HuH-7 (cell line): Measurements from ENCODE around the gene SLX9.
A peak's percentile ranks its signal among the peaks of the same experiment; 100 is the strongest.

ENCODE experiments used
- DNase-seq: peaks from one replicate; pipeline ENCODE4 v3.0.0; 2011; ENCODE audit warnings: low spot score

The SLX9 gene

DNA sequence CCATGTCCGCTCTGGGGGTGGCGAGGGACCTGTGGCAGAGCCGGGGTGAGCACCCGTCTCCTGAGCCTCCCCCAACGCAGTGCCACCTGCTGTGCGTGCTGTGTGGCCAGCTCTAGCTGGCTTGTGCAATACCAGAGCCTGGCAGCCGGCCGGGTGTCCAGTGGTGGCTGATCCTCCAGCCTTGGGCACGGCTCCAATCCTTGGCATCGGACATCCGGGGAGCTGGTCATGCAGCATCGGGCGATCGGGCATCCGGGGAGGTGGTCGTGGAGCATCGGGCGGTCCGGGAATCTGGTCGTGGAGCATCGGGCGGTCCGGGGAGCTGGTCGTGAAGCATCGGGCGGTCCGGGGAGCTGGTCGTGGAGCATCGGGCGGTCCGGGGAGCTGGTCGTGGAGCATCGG is 8.1 kb downstream of the SLX9 start:
- no peak for DNase-seq

DNA sequence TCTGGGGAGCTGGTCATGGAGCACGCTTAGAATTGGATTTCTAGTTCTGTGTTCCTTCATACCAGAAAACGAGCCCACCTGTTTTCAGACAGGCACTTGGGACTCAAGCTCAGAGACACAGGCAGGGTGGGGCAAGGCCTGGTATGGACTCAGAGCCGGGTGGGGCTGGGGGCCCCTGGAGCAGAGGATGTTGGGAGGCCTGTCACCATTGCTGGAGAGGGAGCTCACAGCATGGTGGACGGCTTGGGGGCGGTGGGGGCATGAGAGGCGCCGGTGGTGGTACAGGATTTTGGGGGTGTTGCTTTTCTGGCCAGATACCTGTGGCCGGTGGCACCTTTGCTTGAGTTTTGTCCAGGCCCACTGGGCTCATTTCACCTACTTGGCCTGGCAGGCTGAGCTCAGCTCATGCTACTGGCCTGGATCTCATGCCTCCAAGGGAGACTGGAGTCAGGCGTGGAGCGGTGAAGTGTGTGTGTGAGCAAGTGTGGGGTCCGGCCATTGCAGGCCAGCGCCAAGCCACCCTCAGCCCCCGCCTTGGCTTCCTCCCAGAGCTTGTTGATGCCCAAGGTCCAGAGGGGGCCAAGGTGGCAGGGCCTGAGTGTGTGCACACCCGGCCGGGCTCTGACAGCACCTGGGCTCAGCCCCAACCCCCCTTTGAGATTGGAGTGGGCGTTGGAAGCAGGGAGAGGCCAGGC is 8.7 kb downstream of the SLX9 start:
- no peak for DNase-seq

DNA sequence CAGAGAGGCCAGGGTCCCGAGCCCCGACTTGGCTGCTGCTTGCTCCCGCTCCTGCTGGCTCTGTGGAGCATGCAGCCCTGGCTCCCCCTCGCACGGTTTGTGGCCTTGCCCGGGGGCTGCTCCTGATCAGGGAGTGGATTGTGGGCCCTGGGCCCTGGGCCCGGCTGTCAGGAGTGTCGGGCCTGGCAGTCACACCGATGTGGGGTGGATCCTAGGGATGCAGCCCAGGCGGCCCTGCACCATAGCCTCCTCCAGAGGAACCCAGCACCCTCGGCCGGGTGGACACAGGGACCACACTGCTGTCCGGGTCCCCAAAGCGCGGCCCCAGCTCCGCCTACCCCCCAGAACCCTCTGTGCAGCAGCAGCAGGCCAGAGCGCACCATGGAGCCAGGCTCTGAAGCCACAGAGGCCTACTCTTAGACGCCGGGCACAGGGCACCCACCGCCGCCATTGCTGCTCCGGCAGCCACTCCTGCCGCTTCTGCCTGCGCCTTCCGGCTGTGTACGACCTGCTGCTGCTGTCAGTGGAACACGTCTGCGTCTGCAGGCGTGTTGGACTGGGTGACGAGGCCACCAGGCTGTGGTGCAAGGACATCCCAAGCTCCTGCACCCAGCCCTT is 9.4 kb downstream of the SLX9 start:
- DNase-seq, result no peak

DNA sequence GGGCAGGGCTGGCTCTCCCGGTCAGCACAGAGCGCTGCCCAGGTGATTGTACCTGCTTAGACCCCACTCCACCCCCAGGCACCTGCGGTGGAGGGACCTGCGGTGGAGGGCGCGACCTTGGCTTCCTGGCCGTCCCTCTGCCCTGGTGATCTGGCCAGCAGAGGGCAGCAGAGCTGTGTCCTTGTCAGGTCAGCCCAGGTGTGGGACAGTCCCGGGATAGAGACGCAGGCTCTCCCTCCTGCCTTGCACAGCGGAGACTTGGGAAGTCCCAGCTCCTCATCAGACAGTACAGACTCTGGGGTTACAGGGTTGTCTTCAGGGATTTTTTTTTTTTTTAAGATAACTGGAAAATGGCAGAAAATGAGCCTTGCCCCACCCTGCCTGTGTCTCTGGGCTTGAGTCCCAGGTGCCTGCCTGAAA is 10.0 kb downstream of the SLX9 start:
- peak; percentile 98 for DNase-seq

DNA sequence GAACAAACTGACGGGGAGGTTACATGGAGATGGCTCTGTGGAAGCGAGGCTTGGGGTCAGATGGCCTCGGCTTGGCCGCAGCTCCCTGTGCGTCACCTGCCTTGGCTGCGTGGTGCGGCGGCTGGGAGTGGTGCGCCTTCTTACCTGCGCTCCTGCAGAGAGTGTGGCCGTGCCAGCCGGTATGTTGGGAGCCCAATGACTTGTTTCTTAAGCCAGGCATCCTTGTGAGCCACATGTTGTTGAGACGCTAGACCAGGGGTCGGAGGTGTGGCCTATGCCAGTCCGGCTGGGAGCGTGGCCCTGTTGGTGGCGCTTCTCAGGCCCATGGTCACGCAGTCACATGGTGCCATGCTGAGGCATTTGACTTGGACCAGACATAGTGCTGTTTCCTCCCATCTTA is 10.5 kb downstream of the SLX9 start:
- no peak for DNase-seq

DNA sequence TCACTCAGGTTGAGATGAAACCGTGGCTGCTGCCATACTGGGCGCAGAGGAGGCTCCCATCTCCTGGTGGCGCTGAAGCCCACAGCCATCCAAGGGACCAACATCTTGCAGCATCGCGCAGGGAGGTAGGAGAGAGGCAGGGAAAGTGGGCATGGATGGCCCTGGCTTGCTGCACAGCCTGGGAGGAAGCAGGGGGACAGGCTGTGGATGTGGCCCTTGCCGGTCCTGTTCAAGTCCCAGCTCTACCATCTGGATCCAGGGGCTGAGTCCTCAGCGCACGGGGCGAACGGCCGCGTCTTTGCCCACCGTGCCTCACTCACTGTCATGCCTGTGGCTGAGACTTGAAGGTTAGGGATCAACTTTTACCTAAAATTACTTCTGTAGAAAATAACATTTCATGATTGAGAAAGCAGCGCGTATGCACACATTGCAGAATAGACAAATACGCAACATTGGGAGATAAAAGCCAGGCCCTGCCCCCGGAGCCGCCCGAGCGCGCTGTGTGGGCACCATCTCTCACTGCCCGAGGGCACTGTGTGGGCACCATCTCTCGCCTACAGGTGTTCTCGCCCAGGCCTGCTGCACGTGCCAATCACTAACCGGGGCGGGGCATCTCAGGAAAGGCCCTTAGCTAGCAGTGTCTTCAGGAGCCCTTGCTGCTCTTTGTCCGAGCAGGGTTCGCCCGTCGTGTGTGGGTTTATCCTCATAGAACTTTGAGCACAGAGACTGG is 11.5 kb downstream of the SLX9 start:
- no peak for DNase-seq

DNA sequence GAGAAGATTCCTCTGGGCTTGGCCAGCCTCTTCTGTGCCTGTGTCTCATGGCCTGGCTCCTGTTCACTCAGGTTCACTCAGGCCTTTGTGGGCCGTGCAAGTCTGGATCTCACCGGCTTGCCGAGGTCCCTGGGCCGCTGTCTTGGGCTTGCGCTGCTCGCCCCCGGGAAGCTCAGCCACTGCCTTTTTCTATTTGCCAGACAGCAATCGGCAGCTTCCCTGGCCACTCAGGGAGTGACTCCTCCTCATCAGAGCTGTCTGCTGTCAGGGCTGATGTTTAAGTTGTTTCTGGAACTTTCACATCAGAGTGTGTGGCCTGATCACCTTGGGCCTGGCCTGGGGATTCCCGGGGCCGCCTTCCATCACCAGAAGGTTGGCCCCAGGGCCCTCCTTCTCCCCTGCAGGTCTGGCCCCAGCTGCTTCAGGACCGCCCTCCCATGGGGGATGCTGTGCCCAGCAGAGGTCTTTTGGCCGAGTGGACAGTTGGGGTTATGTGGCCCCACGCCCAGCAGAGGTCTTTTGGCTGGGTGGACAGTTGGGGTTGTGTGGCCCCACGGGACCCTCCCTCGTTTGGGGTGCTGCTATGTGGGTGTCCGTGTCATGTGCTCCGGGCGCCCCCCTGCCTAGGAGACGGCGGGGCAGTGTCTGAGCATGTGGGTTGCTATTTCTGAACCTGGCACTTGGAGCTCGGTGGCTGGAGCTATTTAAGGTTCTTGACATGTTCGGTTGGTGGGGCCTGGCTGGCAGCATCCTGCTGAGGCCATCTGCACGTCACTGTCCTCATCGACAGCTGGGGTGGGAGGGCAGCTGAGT is 12.5 kb downstream of the SLX9 start:
- DNase-seq, result no peak

DNA sequence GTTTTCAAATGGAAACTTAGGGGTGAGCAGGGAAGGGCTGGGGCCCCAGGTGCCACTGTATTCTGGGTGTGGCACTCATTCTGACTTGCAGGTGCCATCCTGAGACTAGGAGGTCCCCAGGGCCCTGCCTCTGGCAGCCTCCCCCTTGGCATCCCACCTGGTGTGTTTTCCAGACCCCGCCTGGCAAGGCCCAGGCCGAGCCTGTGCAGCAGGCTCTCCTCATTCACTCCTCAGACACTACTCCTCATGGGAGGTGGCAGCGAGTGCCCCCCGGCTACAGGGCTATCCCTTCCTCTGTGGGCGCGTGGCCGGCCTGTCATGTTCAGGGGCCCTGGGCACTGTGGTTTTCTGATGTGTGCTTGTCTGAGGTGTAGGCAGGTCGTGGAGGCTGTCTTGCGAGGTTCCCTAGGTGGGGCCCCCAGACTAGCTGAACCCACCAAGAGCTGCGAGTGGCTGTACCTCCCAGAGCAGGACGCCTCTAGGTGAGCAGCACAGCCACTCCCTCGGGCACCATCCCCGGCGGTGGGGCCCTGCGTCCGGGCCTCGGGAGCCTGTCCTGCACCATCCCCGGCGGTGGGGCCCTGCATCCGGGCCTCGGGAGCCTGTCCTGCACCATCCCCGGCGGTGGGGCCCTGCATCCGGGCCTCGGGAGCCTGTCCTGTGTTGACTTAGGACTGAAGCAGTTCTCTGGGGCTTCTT is 13.2 kb downstream of the SLX9 start:
- DNase-seq, result no peak

DNA sequence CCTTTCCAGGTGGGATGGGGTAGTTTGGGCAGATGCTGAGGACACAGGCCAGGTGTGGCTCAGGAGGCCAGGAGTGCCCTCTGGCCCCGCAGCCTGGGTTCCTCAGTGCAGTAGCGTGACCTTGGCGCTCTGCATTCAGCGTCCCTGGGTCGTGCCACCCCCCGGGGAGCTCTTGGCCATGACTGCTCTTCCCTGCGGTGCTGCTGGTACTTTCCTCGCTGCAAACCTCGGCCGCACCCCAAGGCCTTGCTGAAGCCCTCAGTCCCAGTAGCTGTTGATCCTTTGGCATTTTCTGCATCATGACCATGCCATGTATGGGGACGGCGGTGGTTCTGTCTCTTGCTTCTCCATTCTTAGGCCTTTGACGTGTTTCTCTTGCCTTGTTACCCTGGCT is 13.8 kb downstream of the SLX9 start:
- no peak for DNase-seq

DNA sequence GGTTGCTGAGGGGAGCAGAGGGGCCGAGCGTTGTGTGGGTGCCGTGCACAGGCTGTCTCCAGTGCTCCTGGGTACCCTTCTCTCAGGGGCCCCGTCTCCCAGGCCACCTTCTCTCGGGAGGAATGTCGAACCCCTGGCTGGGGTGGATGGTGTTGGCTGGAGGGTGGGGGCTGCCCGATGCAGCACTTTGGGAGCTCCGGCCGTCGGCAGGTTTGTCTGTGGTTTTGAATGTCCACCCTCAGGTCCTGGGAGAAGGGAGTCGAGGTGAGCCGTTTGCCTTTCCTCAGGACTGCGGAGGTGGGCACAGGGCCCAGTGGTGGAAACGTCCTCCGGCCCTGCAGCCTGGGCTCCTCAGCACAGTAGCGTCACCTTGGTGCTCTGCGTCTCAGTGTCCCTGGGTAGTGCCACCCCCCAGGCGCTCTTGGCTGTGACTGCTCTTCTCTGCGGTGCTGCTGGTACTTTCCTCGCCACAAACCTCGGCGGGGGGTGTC is 14.5 kb downstream of the SLX9 start:
- DNase-seq, result no peak

DNA sequence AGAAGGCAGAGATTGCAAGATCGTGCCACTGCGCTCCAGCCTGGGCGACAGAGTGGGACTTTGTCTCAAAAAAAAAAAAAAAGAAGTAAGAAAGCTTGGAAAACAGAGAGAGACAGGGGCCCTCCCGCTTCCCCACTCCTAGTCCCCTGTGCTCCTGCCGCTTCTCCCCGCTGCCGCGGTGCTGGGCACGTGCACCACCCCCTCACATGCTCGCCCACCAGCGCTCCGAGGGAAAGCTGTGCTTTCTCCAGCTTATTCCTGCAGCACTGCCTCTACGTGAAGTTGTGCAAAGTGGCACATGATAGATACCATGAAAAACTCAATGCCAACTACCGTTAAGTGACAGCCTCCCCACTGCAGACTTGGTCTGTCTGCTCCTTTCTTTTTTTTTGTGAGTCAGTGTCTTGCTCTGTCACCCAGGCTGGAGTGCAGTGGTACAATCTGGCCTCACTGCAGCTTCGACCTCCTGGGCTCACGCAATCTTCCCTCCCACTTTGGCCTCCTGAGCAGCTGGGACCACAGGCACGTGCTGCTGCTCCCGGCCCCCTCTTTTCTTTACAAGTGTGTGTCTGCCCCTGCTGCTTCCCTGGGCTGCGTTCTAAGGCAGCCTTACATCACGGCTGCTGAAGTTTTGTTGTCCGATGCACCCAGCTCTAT is 15.4 kb downstream of the SLX9 start:
- no peak for DNase-seq

DNA sequence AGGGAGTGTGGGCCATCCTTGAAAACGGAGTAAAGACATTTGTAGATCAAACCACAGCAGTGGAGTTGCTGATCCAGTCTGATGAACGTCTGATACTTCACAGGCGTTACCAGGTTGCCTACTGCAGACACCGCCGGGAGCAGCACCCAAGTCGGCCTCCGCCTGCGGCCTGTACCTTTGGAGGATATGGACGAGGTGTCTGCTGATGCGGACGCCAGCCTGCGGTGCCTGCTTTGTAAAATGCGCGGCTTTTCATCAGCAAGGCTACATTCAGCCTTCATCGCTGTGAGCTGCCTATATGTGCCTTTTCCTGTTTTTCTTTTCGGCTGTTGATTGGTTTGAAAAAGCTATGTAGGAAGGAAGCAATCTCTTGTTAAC is 16.0 kb downstream of the SLX9 start:
- no peak for DNase-seq

DNA sequence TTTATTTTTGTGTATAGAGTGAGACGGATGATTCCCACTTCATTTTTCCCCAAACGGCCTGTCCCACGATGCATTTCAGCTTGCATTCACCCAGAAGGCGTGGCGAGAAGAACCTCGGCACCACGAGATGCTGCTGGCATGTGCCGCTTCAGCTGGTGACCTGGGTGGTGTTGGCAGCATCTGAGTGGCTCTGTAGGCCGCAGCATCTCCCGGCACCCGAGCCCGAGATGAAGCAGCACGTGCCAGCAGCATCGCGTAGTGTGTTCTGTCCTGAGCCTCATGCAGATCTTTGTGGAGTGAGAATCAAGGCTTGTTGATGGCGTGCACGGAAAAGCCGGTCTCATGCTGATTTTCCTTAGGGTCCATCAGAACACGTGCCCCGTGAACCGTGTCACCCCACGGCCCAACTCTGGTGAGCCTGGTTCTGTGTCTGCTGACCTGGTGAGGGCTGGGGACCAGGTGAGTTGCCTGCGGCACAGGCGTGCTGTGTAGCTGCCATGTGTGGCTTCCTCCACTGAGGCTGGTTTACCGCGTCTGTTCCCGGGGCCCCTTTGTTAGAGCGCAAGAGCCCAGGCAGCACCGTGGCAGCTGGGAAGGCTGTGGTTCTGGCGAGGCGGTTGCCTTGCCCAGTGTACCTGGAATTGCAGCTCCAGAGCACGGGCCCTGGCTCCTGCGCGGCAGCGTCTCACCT is 16.7 kb downstream of the SLX9 start:
- no peak for DNase-seq

DNA sequence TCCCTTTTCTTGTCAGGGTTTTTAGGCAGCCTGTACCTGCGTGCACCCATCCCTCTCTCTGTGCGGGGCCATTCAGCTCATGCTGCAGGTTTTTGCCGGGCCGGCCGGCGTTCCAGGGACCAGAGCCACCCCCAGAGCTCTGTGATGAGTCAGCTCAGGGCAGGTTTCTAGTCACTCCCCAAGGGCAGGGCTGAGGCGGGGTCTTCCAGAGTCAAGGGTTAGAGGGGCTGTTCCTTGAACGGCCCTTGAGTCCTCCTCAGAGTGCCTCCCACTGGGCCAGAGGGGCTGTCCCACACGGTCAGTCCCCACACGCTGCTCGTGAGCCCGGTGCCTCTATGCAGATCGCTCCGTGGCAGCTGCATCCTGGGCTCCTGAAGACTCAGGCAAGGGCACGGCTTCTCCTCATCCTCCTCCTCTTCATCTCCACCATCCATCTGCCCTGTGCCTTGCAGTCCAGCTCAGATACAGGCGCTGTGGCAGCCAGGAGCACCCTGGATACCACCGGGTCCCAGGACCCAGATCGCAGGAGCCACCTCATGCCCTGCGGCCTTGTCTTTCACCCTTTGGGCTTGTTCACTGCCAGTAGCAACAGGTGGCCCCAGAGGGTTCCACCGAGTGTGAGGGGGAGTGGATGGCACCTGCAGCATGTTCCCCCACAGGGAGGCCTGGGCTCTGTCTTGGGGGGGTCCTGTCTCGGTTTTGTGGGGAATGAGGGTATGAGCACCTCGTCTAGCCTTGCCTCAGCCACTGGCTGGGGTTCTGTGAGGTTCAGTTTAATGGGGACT is 17.4 kb downstream of the SLX9 start:
- no peak for DNase-seq

DNA sequence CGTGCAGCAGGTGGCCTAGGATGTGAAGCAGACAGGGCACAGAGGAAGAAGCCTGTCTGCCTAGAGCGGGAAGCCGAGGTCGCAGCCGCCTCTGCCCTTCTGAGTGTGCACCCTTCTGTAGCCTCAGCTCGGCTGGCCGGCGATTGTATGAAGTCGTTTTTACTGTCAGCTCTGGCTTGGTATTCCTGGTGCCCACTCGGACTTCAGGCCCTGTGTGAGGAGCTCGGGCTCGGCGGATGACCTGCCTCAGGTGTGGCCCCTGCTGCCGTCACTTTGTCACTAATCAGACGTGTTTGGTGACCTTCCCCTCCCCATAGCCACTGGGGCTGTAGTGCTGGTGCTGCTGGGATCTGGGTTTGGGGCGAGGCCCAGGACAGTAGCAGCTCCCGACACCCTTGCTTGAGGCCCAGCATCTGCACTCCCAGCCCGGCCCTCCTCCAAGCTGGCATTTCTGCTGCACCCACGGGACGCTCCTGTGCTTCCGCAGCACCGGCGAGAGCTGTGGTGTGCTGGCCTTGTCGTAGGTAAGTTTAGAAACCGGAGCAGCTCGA is 18.1 kb downstream of the SLX9 start:
- no peak for DNase-seq

DNA sequence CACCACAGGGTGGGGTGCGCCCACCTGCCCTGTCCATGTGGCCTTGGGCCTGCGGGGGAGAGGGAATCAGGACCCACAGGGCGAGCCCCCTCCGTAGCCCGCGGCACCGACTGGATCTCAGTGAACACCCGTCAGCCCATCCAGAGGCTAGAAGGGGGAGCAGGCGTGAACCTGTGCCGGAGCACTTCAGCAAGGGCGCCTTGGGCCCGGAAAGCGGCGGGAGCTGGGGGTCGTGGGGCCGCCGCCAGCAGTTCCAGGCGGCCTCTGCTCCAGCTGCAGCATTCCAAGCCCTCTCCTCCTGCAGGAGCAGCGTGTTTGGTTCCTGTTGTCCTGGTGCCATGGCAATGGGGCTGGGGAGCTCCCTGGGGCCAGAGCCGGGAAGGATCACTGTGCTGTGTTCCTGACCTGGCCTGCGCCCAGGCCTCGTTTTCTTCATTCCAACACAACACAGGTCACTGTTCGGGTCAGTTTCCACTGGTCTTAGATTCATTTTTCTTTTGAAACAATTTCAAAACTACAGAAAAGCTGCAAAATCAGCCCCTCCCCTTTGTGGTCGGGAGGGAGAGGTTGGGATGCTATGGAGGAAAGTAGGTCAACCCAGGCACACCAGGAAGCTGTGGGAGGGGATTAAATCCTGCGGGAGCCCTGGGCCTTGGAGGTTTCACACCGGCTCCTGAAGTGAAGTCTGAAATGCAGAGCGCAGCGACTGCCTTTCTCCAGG is 18.8 kb downstream of the SLX9 start:
- DNase-seq, result no peak

DNA sequence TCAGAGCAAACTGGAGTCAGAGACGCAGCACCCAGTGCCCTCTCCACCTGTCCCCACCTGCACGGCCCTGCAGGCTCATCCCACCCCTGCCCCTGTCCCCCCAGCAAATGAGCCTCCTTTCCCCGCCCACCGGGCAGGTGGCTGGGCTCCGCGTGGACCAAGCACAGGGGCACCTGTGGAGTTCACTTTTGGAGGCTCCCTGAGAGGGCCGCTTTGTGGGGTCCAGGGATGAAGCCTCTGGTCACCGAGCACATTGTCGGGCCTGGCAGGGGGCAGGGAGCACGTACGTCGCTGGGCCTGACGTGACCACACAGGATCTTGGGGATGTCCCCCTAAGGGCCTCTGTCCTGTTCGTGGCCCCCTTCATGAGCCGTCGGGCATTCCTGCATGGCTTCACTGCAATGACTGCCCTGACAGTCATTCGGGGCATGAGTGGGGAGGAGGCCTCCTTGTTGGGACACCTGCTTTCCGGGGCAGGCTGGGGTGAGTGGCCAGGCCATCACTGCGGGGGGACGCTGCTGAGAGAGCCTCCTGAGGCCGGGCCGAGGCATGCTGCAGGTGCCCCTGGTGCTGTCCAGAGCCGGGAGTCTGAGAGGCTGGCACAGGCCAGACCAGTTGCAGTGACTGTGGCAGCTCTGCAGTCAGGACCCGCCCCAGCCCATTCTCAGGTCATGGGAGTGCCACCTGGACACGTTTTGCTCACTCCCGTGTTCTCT is 19.7 kb downstream of the SLX9 start:
- no peak for DNase-seq
